A204.1 (cell line): ENCODE data around the gene SUB1.

Experiments used
- FAIRE-seq: peaks from 2 replicates; lab custom pipeline; 2012; peaks lifted over from hg19 to GRCh38; lab: Jason Lieb, UNC

Gene SUB1

GRCh38 chr5:32646061-32646969, 61.0 kb downstream of the SUB1 start:
- no peak for FAIRE-seq

GRCh38 chr5:32651088-32651487, 65.7 kb downstream of the SUB1 start:
- no peak for FAIRE-seq

- no peak for FAIRE-seq
Observed at GRCh38 chr5:32651638-32652037, 66.3 kb downstream of the SUB1 start.
